ENCODE results near the gene C5orf15.
"Not testable (repeated sequence)": the region's sequence is repeated elsewhere in the genome, so short reads cannot be mapped to it uniquely, and the experiment has no call there.

C5orf15 gene

DNA sequence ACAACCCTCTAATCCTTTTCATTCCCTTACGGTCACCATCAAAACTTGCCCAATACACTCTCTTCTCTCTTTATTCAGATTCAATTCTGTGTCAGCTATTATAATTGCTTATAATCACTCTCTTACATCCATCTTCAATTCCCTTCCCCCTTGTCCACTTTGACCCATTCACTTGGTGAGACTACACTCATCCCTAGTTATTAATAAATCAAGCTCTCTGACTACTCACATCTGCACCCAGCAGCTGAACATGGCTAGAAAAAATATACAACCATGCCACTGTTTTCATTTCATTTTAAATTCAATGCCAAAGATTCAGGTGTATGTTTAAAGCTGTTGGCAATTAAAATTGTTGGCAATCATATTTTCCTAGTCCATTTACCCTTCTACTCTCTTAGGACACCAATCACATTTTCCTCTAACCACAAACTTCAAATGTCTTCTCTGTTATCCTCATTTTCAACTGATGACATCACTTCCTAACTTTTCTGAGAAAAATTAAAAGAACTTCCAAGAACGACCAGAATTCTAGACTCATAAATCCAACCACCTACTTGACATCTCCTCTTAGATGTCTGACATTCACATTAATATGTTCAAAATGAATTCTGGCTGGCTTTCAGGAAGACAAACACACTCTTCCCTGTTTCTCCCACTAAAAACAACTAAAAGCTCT, 5.5 kb downstream of the C5orf15 start:
- no peak for DNase-seq (ENCODE audit: low read depth)

DNA sequence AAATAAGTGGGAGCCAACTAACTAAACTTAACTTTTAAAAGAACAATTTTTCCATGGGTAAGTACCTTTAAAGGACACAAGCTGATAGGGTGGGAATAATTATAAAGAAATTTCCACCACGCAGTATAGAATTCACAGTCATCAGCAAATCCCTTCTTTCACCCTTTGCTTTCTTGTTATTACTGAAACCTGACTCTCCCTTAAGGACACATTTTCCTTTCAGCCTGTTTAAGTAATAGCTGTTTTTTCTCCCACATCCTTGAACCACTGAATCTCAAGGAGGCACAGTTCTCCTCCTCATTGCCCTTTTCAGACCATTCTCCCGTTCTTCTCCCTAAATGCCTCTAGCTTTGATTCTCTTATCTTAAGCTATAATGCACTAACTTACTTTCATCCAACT, 6.3 kb downstream of the C5orf15 start:
- DNase-seq (ENCODE audit: low read depth): no peak

DNA sequence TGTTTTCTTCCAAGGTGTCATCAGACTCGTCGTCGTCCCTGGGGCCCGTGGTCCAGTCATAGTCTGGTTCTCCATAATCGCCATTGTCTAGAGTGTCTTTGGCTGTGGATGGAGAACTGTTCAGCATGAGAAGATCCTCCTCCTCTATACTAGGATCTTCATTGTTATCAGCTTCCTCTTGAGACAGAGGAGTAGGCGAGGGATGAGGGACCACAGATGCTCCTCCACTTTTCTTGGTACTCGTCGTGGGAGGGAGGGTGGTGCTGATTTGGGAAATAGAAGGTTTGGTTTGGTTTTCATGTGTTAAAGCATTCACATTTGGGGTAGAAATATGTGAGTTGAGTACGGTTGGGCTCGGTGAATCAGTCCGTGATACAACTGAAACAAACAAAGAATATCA, 8.8 kb downstream of the C5orf15 start:
- DNase-seq (ENCODE audit: low read depth): no peak

DNA sequence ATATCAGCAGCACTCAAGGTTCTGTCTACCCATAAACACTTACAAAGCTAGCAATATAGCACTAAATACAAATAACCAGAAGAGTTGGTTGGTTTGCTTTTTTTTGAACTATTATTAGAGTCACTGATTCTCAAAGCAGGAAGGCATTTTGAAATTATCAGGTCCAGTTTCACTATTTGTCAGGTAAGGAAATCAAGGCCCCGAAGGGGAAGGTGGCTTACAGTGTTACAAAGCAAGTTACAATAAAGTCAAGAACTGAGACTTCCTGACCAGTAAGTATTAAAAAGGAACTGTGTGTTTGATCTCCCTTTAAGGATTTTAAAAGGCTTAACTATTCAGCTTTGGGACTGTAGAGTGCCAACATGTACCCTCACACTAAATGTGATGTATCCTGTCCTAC, 10.8 kb downstream of the C5orf15 start:
- no peak for DNase-seq (ENCODE audit: low read depth)

DNA sequence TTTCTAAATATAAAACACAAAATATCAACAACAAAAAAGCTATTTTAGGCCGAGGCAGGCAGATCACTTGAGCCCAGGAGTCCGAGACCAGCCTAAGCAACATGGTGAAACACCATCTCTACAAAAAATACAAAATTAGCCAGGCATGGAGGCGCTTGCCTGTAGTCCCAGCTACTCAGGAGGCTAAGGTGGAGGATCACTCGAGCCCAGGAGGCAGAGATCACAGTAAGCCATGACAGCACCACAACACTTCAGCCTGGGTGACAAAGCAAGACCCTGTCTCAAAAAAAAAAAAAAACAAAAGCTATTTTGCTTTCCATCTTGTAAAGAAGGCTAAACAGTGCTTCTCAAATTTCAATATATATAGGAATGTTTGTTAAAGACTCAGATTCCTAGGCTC, 11.3 kb downstream of the C5orf15 start:
- DNase-seq (ENCODE audit: low read depth): no peak

DNA sequence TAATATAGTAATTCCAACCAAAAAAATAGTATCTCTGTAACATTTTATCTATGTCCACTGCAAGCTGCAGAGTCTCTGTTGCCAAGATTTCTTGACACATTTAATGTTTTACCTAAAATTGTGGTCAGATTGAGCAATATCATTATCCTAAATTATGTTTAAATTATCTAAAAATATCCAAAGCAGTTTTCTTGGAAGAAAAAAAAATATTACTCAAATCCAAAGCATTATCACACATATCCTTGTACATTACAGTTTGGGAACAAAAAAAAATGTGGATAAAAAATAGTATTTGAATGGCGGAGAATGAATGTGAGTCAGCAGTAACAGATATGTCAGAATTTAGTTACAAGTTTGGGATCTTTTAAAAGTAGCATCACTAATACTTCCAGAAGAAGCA, 12.2 kb downstream of the C5orf15 start:
- not testable (repeated sequence) for DNase-seq (ENCODE audit: low read depth)

DNA sequence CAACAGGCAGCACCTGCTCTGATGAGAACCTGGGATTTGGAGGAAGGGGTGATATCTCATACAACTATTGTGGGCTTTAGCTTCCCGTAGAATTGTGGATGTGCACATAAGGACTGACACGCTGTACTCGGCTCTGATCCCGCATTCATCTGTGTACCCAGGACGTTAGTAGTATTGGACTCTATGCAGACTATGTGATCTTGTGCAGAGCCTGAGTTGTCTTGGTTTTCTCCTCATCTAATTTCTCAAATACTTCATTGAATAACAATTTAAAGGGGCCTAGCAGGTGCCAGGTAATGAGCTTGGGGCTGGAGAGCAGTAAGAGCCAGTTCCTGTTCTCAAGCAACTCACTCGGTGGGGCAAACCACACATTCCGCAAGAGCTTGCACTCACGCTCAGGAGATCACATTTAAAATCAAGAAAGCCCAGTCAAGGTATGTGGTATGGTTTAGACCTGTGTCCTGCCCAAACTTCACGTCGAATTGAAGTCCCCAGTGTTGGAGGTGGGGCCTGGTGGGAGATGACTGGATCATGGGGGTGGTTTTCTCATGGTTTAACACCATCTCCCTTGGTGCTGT, 14.8 kb downstream of the C5orf15 start:
- DNase-seq (ENCODE audit: low read depth): no peak

DNA sequence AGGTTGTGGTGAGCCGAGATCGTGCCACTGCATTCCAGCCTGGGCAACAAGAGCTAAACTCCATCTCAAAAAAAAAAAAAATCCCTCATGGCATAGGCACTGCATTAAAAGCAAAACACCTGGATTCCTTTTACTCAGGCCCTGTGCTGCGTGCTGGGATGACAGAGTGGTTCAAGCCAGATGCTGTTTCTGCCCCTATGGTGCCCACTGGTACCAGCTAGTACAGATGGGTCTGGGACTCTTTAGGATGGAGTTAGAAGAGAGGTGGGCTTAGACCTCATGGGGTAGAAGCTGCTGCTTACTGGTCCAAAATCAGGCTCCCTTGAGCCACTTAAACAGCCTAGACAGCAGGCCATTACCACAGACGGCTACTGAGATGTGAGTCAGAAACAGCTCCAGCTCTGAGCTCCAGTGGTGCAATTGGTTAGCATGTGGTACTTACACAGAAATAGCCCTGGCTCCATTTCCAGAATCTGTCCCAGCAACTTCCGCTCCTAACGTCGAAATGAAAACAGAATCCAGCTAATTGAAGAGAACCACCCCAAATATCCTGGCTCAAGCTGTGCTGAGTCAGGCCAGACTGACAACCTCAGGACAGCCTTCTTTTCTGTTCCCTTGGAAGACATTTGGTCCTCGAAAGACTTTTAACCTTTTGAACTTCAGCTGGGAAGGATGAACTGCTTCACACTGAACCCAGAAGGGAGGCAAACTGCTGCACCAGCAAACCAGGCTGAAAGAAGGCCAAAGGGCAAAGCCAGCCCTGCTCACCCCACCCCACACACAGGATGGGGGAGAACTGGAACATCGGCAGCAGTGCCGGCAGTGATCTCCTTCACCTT, 15.5 kb downstream of the C5orf15 start:
- no peak for DNase-seq (ENCODE audit: low read depth)

DNA sequence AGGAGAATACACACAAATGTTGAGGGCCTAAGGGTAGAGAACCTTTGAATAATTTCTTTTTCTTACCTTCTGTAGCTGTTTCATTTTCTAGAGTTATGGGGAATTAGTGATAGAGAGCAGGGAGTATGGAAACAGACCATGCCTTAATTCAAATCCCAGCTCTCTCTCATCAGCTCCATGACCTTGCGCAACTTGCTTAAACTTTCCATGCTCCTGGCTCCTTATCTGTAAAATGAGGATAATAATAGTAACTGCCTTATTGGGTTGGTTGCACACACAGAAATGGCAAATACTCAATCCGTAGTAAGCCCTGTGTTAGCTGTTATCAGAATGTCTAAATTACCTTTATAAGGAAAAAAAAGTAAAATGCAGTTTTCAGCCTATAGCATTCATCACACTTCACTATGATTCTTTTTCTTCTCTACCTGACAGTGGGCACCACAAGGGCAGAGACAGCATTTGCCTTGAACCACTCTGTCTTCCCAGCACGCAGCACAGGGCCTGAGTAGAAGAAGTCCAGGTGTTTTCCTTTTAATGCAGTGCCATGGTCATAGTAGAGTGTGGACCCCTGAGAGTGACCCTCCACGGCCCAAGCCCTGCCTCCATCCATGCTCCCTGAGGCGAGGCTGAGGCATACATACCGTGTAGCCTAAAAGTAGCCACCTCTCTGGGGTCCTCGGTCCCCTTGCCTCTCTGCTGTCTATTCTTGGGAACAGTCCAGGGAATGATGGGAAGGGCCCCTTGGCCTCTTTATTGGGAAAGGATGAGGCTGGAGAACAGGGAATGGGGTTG, 17.4 kb downstream of the C5orf15 start:
- no peak for DNase-seq (ENCODE audit: low read depth)

DNA sequence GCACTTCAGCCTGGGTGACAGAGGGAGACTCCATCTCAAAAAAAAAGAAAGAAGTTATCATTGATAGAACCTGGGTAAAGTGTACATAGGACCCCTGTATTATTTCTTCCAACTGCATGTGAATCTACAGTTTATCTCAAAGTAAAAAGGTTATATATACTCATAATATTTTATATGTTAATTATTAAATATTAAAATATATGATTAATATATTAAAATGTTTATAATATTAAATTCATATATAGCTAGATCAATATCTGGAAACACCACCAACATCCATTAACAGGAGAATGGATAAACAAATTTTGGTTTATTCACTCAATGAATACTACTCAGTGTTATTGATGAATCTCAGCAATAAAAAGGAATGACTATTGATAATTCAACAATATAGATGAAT, 19.7 kb downstream of the C5orf15 start:
- DNase-seq (ENCODE audit: low read depth): no peak

DNA sequence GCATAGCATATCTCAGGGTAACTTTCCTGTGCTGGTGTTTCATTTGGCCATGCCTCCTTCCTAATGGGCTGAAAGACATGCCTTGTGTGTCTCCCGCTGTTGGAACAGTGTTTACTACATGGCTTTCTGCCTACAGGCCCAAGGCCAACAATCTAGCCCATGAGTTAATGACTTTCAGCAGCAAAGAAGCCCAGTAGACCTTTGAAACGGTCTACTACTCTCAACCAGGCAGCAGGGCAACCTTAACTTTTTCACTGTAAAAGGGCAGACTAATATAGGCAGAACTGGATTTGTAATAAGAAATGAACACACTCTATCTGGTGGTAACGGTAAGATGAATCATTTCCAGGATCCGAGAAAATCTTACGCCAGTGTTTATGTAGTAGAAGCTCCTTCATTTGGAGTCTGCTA, 21.0 kb downstream of the C5orf15 start:
- no peak for DNase-seq (ENCODE audit: low read depth)

DNA sequence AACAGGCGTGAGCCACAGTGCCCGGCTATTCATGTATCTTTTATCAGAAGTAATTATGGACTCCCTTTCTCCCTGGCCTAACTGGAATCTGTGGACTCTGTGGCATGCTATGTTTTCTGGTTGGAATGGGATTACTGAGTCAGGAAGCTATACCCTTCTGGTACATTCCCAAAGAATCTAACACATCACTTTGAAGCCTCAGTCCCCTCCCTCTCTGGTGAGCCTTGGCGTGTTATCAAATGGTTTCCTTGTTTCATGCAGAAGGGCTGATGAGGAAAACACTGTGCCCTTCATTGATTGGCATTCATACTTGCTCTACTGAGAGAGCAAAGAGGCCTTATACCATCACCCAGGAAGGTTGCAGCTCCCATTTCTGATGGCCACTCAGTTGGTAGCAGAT, 22.9 kb downstream of the C5orf15 start:
- DNase-seq (ENCODE audit: low read depth): no peak

DNA sequence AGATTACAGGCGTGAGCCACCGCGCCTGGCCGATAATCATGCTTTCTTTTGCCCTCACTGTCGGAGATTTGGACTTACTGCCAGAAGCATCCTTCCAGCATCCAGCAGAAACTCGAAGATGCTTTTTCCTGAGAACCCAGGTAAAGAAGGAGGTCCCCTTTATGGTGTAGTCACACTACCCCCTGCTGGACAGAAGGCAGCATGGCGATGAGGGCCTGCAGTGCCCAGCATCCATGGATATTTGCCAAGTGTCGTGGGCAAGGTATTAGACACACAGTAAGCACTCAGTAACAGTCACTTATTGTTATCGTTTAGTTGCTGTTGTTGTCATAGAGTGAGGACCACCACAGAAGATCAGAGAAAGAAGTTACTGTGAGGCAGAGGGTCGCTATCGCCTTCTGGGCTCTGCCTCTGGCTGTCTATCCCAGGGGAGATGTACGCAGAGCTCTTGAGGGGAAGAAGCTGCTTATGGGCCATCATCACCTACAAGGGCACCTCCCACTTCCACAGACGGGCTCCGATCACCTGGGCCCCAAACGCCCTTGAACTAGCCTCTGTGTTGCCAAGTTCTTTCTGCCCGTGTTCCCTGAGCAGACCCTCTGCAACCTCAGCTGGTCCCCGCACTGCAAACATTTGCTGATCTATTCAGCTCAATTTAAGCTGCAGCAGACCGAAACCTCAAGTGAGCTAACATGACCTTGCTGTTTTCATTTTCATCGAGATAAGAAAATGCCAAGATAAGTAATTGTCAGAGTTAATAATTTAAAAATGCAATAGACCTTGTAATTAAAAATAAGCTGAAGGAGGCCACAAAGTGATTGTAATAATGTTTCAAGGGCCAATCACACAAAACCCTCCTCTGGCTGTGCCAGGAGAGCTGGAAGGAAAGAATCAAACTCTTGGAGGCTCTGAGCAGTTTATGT, 23.9 kb downstream of the C5orf15 start:
- peak; percentile 39 for DNase-seq (ENCODE audit: low read depth)

DNA sequence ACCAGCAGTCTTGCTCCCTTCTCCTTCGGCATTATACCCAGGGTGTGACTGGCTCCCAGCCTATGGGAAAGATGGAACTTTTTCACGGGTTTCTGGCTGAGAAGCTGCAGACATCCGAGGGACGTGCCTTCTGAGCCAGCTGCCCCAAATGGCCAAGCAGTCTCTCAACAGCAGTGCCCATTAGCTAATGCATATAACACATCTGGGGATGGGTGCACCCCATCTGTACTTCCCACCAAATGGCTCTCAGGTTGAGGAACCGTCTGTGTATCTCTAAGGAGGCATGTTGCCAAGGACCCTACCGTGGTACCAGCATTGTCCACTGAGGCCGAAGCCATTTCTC, 25.0 kb downstream of the C5orf15 start:
- DNase-seq (ENCODE audit: low read depth): no peak

DNA sequence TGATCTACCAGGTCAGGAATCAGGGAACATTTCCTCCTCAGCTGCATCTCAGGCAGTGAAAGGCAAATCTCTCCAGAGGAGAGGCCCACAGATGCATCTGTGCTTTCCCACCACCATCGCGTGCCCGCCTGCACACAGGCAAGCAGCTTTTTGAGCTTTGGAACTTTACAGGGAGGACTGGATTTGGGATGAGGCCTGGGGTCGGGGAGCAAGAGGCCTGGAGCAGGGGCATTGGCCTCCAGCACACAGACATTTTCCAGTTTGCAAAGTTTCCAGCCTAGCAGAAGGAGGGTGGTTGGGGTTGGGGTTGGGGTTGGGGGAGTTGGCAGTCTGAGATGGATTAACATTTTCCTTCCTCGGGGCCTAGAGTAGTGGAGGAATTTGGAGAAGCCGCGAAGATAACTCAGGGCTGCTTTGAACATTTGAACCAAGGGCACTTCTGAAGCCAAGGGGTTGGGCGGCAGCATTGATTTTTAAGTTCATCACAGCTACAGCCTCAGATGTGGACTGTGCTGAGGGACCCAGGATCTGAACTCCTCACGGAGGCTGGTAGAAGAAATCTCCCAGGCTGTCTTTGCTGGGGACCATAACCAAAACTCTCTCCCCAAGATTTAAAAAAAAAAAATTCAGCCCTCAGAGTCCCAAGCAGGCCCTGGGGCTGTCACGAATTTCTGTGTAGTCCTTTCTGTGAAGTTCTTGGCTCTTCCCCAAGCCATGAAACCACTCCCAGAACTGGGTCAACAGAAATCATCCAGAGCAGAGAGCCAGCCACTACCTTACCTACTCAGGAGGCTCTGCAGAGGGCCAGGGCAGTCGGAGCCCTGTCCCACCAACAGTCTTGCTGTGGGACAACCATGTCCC, 25.6 kb downstream of the C5orf15 start:
- no peak for DNase-seq (ENCODE audit: low read depth)

DNA sequence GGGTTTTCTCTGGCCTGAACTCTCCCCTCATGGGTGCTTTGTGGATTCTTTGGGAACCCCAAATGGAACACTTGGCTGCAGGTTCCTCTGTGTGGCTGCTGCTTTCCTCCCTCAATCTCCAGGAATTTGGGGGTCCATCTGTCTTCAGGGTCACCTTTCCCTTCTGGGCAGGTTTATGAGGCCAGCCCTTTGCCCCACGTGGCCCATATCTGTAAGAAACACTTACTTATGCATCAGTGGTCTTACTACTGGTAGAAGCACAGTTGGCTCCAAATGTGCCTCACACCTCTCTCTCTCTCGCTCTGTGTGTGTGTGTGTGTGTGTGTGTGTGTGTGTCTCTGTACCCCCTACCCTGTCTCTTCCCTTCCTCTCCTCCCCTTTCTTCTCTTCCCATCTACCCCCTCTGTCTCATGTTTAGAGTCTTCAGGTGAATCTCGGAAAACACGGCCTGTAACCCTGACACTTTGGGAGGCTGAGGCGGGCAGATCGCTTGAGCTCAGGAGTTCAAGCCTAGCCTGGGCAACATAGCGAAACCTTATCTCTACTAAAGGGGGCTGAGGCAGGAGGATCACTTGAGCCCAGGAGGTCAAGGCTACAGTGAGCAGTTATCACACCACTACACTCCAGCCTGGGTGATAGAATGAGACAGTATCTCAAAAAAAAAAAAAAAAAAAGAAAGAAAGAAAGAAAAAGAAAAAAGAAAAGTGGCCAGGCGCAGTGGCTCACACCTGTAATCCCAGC, 26.8 kb downstream of the C5orf15 start:
- DNase-seq (ENCODE audit: low read depth): no peak

DNA sequence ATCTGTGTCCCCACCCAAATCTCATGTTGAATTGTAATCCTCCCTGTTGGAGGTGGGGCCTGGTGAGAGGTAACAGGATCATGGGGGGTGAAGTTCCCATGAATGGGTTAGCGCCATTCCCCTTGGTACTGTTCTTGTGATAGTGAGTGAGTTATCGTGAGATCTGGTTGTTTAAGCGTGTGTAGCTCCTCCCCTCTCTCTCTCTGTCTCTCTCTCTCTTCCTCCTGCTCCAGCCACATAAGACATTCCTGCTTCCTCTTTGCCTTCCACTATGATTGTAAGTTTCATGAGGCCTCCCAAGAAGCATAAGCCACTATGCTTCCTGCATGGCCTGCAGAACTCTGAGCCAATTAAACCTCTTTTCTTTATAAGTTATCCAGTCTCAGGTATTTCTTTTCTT, 28.8 kb downstream of the C5orf15 start:
- no peak for DNase-seq (ENCODE audit: low read depth)

DNA sequence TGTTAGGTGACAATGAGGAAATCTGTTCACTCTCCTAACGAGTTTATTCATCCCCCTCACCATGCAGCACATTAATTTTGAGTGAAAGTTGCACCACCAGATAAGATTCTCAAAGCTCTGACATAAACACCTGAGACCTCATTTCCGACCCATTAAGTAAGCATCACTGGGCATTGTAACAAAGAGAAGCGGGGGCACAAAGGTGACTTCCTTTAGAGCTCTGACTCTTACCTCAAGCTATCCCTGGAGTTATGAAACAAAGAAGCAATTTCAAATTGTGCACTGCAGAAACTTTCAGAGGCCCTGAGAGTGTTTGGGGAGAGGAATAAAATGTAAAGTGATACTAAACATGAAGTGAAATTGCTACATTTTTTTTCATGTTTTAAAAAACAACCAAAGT, 29.5 kb downstream of the C5orf15 start:
- DNase-seq (ENCODE audit: low read depth): no peak

DNA sequence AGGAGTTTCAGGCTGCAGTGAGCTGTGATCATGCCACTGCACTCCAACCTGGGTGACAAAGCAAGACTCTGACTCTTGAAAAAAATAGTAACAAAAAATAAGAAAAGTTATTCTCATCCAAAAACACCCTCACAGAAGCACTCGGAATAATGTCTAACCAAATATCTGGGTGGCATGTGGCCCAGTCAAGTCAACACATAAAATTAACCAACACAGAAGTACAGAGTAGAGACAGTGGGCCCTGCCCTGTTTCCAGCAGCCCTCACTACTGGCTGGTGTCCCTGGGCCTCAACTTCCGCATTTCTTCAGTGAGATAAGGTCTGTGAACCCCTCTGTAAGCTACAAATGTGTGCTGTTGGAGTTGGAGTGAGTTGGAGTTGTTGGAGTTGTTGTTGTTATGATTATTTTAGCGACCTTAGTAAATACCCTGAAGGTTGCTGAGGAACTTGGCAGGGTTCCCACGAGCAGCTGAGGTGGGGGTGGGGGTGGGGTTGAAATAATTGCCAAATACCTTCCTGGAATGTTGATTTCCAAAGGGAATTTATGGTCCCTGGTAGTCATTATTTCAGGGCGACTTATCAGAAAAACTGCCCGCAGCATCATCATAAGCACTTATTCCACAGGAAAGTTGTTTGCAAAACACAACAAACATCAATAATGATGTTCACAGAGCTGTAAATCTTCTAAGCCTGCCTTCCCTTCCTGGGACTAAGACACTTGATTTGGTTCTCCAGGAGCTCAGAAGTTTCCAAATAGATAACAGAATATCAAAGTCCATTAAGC, 30.2 kb downstream of the C5orf15 start:
- no peak for DNase-seq (ENCODE audit: low read depth)

Data from activated T-cell treated with anti-CD3 and anti-CD28 coated beads for 24 hours (primary cell).